Thyroid gland (tissue), 4 donors: ENCODE measurements around the gene COL6A3. TPM values are rescaled to one million over a fixed set of nuclear protein-coding genes. Genes with fewer than 3 reads are reported as not detected.
A peak's percentile ranks its signal among the peaks of the same experiment; 100 is the strongest.

Experiments used
- DNase-seq, 2 donors: peaks; one replicate each; pipeline ENCODE4 v3.0.0-alpha.2; 2019
- H3K27ac ChIP-seq, 3 donors: fragments of 200-600 bp; sonication (generic); 1 replicate in 2 of 3; 2 replicates in 1 of 3; pipeline ENCODE4 v1.5.1; 2016 to 2019; ENCODE audit warnings: mild to moderate bottlenecking in 1 of 3, moderate library complexity in 1 of 3
- H3K27me3 ChIP-seq: fragments of 200-600 bp; sonication (generic); one replicate; pipeline ENCODE4 v1.5.1; 2019
- H3K36me3 ChIP-seq, 2 donors: fragments of 200-600 bp; sonication (generic); one replicate each; pipeline ENCODE4 v1.5.1; 2016 to 2019
- H3K4me1 ChIP-seq, 2 donors: fragments of 200-600 bp; sonication (generic); one replicate each; pipeline ENCODE4 v1.5.1; 2017 to 2019
- H3K4me3 ChIP-seq, 3 donors: fragments of 200-600 bp; sonication (generic); replicated peaks in 1 of 3; 1 replicate in 2 of 3; 2 replicates in 1 of 3; pipeline ENCODE4 v1.5.1; 2016; ENCODE audit warnings: mild to moderate bottlenecking in 1 of 3
- H3K9me3 ChIP-seq: fragments of 200-600 bp; sonication (generic); one replicate; pipeline ENCODE4 v1.5.1; 2017
- POLR2A ChIP-seq, 2 donors: fragments of 450-650 bp; IDR thresholded peaks; one replicate each; pipeline ENCODE4 v1.6.1; 2017; ENCODE audit warnings: antibody characterized with exemption in 2 of 2, mild to moderate bottlenecking in 2 of 2, moderate library complexity in 1 of 2
- WGBS, 2 donors: methylation state at CpG; one replicate each; pipeline ENCODE4 v1.1.5; 2017; 5-methylcytosine and 5-hydroxymethylcytosine counted together
- intact Hi-C: fragments of 100-400 bp; cut with DNase I; formaldehyde crosslinking; loops from one replicate; pipeline ENCODE4 v1.15.1; 2023
- total RNA-seq, 4 donors: library from RNA; depleted of rRNA; stranded (reverse); fragments of >200 nt; gene quantifications; one replicate each; pipeline ENCODE4 v1.2.3, GENCODE V29; 2016
- TF ChIP-seq, protein P1 (sequence below), 6 experiments: fragments of 200-600 bp in 3 of 6; fragments of 450-650 bp in 3 of 6; sonication (generic) in 3 of 6; IDR thresholded peaks; one replicate each; pipeline ENCODE4 v1.5.1; 2016 to 2019; ENCODE audit warnings: antibody characterized with exemption in 6 of 6, mild to moderate bottlenecking in 2 of 6, inconsistent platforms in 1 of 6, moderate library complexity in 1 of 6

Gene COL6A3
- total RNA-seq, 4 donors from 2014 or later = 82.6 to 168 (median 146) TPM

DNA sequence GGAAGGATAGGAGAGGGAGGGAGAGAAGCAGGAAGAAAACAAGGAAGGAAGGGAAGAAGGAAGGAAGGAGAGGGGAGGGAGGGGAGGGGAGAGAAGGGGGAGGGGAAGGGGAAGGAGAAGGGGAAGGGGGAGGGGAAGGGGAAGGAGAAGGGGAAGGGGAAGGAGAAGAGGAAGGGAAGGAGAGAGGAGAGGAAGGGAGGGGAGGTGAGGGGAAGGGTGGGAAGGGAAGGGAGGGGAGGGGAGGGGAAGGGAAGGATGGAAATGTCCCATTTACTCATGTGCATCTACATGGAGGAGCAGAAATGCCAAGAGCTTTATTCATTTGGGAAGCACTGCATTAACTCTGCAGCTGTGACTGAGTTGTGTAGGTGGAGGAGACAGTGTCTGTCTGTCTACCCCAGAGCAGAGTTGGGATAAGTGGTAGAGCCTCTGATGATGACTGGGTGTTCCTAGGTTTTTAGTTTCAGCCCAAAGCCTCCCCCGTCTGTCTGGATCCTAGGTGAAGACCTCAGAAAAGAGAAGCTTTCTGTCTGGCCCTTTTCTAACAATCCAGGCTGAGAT, 131.3 kb downstream of the COL6A3 start:
- TF ChIP-seq, protein P1, sequence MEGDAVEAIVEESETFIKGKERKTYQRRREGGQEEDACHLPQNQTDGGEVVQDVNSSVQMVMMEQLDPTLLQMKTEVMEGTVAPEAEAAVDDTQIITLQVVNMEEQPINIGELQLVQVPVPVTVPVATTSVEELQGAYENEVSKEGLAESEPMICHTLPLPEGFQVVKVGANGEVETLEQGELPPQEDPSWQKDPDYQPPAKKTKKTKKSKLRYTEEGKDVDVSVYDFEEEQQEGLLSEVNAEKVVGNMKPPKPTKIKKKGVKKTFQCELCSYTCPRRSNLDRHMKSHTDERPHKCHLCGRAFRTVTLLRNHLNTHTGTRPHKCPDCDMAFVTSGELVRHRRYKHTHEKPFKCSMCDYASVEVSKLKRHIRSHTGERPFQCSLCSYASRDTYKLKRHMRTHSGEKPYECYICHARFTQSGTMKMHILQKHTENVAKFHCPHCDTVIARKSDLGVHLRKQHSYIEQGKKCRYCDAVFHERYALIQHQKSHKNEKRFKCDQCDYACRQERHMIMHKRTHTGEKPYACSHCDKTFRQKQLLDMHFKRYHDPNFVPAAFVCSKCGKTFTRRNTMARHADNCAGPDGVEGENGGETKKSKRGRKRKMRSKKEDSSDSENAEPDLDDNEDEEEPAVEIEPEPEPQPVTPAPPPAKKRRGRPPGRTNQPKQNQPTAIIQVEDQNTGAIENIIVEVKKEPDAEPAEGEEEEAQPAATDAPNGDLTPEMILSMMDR (IDR thresholded peaks at IDR 0.05) = no peak
- no peak for TF ChIP-seq POLR2A (IDR thresholded peaks at IDR 0.05)
- no peak for DNase-seq
- Histone ChIP-seq H3K4me1 (peaks cover 0 to 9% of the 10 kb centered on the region in 2 donors), H3K4me3 (no peak overlapping the region), H3K36me3 (no peaks in the 10 kb centered on the region), H3K9me3 (no peaks in the 10 kb centered on the region), H3K27ac (no peak overlapping the region), H3K27me3 (no peaks in the 10 kb centered on the region)
- WGBS, 2 donors = 46 to 90% methylated on average over 1 of the region's 1 CpG
- intact Hi-C loops = no loop called here

DNA sequence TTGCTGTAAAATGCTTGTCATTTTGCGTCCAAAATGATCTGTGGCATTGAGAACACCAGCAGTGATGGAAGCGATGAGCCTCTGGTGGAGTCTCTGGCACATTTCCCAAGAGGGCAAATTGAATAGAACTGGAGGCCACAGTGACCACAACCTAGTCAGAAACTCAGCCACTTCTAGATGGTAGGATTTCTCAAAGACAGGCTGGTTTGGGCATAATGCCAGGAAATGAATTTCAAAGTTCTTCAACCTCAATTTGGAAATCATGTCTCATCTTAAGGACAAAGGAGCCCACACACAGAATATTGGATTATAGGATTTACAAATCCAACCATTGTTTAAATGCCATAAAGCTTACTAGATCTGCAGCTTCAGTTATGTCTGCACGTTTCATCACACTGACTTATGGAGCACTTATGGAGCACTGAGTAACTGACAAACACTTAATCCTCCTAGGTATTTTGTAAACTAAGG, 132.1 kb downstream of the COL6A3 start:
- Histone ChIP-seq H3K27ac (no peak overlapping the region), H3K9me3 (no peaks in the 10 kb centered on the region), H3K4me1 (peaks cover 0 to 9% of the 10 kb centered on the region in 2 donors), H3K4me3 (no peak overlapping the region), H3K27me3 (no peaks in the 10 kb centered on the region), H3K36me3 (no peaks in the 10 kb centered on the region)
- intact Hi-C loops = no loop called here
- DNase-seq = no peak
- whole genome bisulfite sequencing, 2 donors = 66 to 73% methylated on average over 3 of the region's 3 CpGs
- TF ChIP-seq POLR2A (IDR thresholded peaks at IDR 0.05) = no peak
- TF ChIP-seq, protein P1 (IDR thresholded peaks at IDR 0.05) = no peak

DNA sequence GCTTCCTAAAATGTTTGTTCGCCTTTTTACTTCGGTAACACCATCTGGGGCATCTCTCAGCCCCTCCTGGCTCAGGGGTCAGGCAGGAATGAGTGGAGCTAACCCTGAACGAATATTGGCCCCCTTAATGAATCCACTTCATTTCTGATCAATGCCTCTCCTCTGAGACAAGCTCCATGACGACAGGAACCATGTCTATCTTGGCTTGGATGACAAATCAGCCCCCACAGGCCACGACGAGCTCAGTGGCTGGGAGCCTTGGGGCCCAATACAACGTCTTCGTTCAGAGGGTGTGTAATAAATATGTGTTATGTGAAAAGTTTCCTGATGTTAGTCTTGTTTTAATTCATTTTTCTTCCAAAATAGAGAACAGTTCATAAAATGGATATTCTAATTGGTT, 133.0 kb downstream of the COL6A3 start:
- Histone ChIP-seq H3K4me1 (peaks cover 0 to 9% of the 10 kb centered on the region in 2 donors), H3K9me3 (no peaks in the 10 kb centered on the region), H3K27ac (peak overlapping the region in 2 of 3 donors; percentile 36 to 80), H3K36me3 (no peaks in the 10 kb centered on the region), H3K27me3 (no peaks in the 10 kb centered on the region), H3K4me3 (no peak overlapping the region)
- no peak for DNase-seq
- intact Hi-C loops = no loop called here
- TF ChIP-seq, protein P1 (IDR thresholded peaks at IDR 0.05) = no peak
- TF ChIP-seq POLR2A (IDR thresholded peaks at IDR 0.05) = no peak
- 79 to 81% methylated on average over 8 of the region's 8 CpGs for WGBS, 2 donors

DNA sequence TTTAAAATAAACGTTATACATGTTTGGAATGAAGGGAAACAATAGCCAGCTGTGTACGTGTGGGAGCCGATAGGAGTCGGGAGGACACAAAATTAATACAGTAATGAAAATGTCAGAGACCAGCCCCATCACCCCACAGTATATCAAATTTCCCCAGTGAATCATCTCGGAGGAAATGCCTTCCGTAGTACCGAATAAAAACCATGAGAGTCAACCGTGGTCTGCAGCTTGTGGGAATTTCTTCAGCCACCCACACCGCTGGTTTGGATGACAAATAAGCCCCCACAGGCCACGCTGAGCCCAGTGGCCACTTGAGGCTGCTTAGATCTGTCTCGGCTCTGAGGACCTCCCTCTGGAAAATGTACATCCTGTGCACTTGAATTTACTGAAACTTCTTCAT, 133.7 kb downstream of the COL6A3 start:
- WGBS, 2 donors = 74 to 80% methylated on average over 11 of the region's 11 CpGs
- intact Hi-C loops = no loop called here
- H3K9me3 ChIP-seq = no peaks in the 10 kb centered on the region
- no peak for DNase-seq
- no peaks in the 10 kb centered on the region for H3K36me3 ChIP-seq
- peak overlapping the region in 2 of 3 donors; percentile 36 to 80 for H3K27ac ChIP-seq
- H3K27me3 ChIP-seq = no peaks in the 10 kb centered on the region
- peaks cover 0 to 9% of the 10 kb centered on the region in 2 donors for H3K4me1 ChIP-seq
- no peak for TF ChIP-seq POLR2A (IDR thresholded peaks at IDR 0.05)
- TF ChIP-seq, protein P1 (IDR thresholded peaks at IDR 0.05) = no peak
- no peak overlapping the region for H3K4me3 ChIP-seq

DNA sequence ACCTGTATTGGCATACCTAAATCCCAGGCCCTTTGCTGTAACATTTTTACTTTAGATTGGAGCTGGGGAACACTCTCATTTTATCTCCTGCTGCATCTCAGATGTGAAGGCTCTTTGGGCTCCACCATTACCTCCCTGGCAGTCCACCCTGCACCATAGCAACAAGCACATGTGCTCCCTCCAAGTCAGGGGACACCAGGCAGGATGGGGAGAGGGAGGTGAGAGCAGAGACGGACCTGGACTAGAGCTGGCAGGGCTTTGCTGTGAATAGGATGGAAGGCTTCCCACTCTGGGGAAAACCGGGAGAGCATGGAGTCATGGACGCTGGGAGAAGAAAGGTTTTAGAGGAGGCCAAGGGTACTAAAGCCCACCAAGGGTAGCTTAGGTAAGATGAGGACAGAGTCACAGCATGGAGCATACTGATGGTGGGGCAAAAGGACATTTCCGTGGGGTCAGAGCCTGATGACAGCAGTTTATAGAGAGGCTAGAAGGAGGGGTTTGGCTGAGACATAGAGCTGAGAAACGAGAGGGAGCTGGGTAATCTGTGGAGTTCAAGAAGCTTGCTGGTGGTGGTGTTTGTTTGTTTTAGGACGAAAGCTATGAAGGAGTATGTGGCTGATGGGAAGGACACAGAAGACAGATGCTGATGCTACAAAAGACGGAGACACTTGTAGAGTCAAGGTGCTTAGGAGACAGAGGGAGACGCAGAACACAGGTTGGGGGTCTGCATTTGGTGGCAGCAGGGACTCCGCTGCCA, 134.8 kb downstream of the COL6A3 start:
- 69 to 75% methylated on average over 9 of the region's 9 CpGs for WGBS, 2 donors
- intact Hi-C loops = no loop called here
- DNase-seq = no peak
- peak overlapping the region; percentile 36 to 80 (median 43) for H3K27ac ChIP-seq
- H3K4me3 ChIP-seq = no peak overlapping the region
- no peaks in the 10 kb centered on the region for H3K9me3 ChIP-seq
- TF ChIP-seq POLR2A (IDR thresholded peaks at IDR 0.05) = no peak
- TF ChIP-seq, protein P1 (IDR thresholded peaks at IDR 0.05) = no peak
- no peaks in the 10 kb centered on the region for H3K27me3 ChIP-seq
- peaks cover 0 to 9% of the 10 kb centered on the region in 2 donors for H3K4me1 ChIP-seq
- no peaks in the 10 kb centered on the region for H3K36me3 ChIP-seq
